ENCODE measurements around the gene BRAF.

BRAF gene

DNA sequence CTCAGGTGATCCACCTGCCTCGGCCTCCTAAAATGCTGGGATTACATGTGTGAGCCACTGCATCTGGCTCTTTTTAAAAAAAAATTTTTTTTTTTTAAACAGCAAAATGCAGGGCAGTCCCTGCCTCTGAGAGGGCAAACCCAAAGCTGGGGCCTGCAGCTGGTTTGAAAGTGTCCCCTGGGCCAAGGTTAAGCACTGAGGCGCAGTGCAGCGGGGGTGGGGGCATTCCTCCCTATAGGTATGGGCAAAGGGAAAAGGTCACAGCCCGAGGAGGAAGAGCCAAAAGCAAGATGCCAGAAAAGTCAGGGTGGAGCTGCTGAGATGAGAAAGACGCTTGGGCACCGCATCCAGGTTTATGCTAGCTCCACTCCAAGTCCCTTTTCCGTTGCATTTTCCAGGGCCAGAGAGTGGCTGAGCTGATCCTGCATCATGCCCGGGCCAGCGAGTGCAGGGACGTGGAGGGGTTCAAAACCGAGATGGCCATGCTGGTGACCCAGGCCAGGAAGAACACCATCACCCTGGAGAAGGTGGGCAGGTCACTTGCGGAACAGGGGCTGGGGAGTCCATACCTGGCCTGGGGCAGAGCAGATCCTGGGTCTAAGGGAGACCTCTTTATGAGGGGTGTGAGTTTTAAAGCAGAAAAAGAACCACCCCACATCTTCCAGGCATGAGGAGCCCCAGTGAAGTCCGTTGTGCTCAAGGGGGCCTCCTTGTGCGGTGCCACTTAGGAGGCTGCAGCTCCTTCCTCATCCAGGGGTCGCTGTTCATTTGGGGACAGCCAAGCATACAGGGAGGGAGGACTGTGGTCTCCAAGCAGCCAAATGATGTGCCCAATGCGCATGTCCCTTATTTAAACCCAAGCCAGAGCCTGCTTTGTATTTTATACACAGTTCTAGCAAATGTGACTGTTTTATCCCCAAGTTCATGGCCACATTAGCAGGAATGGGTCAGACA is 235.3 kb downstream of the BRAF start:
- DNase-seq (ENCODE audit: low read depth): no peak
- no peak overlapping the region for H3K4me3 ChIP-seq (ENCODE audit: low read length)
- TF ChIP-seq, protein P1, sequence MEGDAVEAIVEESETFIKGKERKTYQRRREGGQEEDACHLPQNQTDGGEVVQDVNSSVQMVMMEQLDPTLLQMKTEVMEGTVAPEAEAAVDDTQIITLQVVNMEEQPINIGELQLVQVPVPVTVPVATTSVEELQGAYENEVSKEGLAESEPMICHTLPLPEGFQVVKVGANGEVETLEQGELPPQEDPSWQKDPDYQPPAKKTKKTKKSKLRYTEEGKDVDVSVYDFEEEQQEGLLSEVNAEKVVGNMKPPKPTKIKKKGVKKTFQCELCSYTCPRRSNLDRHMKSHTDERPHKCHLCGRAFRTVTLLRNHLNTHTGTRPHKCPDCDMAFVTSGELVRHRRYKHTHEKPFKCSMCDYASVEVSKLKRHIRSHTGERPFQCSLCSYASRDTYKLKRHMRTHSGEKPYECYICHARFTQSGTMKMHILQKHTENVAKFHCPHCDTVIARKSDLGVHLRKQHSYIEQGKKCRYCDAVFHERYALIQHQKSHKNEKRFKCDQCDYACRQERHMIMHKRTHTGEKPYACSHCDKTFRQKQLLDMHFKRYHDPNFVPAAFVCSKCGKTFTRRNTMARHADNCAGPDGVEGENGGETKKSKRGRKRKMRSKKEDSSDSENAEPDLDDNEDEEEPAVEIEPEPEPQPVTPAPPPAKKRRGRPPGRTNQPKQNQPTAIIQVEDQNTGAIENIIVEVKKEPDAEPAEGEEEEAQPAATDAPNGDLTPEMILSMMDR (IDR thresholded peaks at IDR 0.05; ENCODE audit: insufficient read depth, low read depth, low read length, missing control alignments): no peak

DNA sequence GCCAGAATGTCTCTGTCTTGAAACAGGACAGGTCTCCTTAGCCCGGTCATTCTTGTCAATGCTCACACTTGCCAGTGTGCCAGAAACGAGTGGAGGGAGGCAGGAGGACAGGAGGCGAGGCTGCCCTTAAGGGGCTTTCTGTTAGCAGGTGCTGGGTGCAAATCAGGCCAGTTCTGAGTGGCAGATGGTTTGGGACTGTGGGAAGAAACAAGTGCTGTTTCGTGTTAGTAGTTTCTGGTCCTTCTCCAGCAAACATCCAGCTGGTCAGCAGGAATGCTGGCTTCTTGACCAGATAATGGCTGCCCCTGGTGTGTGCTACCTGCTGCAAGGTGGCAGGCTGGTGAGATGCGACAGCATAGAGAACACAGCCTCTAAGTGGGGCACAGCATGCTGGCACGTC is 236.4 kb downstream of the BRAF start:
- TF ChIP-seq, protein P1 (IDR thresholded peaks at IDR 0.05; ENCODE audit: insufficient read depth, low read depth, low read length, missing control alignments): no peak
- H3K4me3 ChIP-seq (ENCODE audit: low read length): no peak overlapping the region
- DNase-seq (ENCODE audit: low read depth): no peak

DNA sequence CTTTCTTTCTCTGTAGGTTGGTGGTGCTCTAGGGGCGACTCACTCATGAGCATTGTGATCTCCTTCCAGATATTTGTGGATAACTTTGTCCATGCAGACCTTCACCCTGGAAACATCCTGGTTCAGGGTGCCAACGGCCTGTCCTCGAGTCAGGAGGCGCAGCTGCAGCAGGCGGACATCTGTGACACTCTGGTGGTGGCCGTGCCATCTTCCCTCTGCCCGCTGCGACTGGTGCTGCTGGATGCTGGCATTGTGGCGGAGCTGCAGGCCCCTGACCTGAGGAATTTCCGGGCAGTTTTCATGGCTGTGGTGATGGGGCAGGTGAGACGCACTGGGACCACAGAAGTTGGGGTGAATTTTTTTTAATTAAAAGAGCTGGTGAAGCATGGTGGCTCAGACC is 237.8 kb downstream of the BRAF start:
- TF ChIP-seq, protein P1 (IDR thresholded peaks at IDR 0.05; ENCODE audit: insufficient read depth, low read depth, low read length, missing control alignments): no peak
- DNase-seq (ENCODE audit: low read depth): no peak
- no peak overlapping the region for H3K4me3 ChIP-seq (ENCODE audit: low read length)

DNA sequence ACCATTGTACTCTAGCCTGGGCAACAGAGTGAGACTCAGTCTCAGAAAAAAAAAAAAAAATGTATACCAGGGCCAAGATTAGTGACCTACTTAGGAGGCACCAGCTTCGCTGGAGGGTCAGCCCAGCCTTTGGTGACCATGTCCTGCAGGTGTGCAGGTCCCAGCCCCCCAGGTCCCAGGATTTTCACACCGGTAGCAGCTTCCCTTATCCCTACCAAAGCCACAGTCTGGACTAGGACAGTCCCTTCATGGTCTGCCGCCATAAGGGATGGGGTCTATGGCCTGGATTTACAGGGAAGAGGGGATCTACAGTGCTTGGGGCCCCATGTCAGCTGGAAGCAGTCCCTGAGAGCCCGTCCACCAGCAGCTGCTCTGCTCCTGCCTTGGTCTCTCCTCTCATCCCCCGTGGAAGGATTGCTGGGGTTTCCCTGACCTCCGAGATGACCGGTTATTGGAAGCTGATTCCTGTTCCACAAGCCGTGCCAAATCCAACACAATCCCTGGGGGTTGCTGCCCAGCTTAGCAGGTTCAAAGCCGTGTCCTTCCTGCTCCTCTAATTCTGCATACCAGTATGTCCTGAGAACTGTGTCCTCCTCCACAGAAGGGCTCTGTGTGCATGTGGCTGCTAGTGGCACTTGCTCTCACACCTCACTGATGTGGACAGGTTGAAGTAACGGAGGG is 239.2 kb downstream of the BRAF start:
- H3K4me3 ChIP-seq (ENCODE audit: low read length): no peak overlapping the region
- TF ChIP-seq, protein P1 (IDR thresholded peaks at IDR 0.05; ENCODE audit: insufficient read depth, low read depth, low read length, missing control alignments): no peak
- DNase-seq (ENCODE audit: low read depth): no peak

DNA sequence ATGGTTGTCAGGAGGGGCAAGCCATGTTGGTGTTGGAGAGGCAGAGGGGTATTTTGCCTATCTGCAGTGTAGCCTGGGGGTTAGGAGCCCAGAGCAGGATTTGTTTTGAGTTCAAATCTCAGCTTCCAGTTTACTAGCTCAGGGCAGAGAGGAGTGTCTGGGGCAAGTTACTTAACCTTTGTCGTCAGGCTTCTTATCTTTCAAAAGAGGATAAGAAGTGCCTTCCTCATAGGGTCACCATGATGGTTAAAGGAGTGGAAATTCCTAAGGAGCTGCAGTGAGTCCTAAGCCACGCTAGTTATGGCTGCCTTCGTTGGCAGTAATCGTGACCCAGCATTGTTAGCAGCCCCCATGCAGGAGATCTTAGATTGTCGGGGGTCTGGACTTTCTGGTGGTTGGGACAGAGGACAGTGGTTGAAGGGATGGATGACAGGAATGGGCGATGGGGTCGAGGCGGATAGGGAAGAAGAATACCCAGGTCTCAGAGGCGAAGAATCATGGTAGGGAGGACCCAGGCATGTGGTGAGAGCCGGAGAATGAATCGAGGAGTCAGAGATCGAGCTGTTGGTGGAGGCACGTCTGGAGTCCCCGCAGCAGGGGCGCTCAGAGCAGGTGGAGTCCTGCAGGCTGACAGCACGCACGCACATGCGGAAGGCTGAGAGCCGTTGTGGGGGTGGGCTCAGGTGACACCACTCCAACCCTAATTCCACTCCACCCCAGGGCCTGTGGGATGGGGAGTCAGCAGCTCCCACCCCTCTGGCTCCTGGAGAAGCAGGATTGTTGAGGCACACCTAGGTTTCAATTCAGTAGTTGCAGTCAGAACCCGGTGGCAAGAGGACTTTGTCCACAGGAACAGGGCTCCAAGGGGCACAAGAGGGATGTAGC is 240.4 kb downstream of the BRAF start:
- DNase-seq (ENCODE audit: low read depth): no peak
- H3K4me3 ChIP-seq (ENCODE audit: low read length): no peak overlapping the region
- TF ChIP-seq, protein P1 (IDR thresholded peaks at IDR 0.05; ENCODE audit: insufficient read depth, low read depth, low read length, missing control alignments): no peak

DNA sequence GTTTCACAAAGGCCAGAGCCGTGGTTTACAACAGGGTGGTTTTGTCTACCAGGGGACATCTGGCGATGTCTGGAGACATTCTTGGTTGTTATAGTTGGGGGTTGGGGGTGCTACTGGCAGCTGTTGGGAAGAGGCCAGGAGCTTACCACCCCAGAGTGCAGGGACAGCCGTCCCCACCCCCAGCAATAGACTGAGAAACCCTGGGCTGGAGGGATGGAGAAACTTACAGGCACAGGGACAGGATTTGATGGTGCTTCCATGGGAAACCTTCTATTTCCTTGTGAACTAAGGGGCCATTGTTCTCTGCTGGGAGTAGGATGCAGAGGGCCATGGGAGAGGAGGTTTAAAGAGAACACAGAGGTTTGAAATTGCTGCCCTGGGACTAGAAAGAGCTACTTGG is 241.1 kb downstream of the BRAF start:
- no peak overlapping the region for H3K4me3 ChIP-seq (ENCODE audit: low read length)
- DNase-seq (ENCODE audit: low read depth): no peak
- TF ChIP-seq, protein P1 (IDR thresholded peaks at IDR 0.05; ENCODE audit: insufficient read depth, low read depth, low read length, missing control alignments): no peak
